Measurements from ENCODE around the gene PDGFD.

The PDGFD gene

DNA sequence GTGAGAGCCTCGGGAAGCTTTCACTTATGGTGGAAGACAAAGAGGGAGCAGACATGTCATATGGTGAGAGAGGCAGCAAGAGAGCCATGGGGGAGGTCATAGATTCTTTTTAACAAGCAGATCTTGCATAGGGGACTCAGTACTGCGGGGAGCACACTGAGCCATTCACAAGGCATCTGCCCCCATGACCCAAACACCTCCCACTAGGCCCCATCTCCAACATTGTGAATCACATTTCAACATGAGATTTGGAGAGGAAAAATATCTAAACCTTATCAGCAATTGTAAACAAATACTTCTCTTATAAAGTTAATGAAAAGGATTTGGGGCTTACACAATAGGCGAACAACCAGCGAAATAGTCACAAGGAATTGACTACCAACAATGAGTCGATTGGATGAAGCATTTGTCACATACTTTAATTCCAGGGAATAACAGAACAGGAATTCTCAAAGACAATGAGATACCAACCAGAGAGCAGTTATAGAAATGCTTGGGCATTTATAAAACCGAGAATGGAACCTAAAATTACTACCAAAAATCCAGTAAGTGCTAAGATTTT lies 120.2 kb downstream of the PDGFD start:
- TF ChIP-seq, protein P1, sequence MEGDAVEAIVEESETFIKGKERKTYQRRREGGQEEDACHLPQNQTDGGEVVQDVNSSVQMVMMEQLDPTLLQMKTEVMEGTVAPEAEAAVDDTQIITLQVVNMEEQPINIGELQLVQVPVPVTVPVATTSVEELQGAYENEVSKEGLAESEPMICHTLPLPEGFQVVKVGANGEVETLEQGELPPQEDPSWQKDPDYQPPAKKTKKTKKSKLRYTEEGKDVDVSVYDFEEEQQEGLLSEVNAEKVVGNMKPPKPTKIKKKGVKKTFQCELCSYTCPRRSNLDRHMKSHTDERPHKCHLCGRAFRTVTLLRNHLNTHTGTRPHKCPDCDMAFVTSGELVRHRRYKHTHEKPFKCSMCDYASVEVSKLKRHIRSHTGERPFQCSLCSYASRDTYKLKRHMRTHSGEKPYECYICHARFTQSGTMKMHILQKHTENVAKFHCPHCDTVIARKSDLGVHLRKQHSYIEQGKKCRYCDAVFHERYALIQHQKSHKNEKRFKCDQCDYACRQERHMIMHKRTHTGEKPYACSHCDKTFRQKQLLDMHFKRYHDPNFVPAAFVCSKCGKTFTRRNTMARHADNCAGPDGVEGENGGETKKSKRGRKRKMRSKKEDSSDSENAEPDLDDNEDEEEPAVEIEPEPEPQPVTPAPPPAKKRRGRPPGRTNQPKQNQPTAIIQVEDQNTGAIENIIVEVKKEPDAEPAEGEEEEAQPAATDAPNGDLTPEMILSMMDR (IDR thresholded peaks at IDR 0.05; ENCODE audit: low read depth, low read length), result no peak
- H3K4me3 ChIP-seq (replicated peaks in 1 of 2; ENCODE audit: low read depth in 2 of 2, low read length in 2 of 2), result no peak overlapping the region
- peak in 1 of 2 donors; percentile 64 for DNase-seq (ENCODE audit: low read depth in 2 of 2)

DNA sequence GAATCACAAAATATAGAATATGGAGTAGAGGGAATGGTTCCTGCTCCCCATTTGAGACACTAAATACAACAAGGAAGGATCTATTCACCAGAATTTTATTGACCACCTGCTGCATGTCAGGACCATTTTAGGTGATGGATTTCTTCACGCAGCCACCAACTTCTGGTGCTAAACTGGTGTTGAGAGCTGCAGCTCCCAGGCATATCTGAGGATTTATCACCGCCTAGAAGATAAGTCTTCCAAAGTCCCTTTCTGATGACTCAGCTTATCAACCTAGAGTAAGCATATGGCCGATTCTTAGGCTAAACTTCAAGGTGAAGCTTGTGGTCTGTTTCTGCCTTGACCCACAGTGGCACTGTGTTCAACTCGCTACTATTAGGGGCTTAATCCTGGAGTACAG lies 120.8 kb downstream of the PDGFD start:
- no peak for DNase-seq (ENCODE audit: low read depth in 2 of 2)
- TF ChIP-seq, protein P1 (IDR thresholded peaks at IDR 0.05; ENCODE audit: low read depth, low read length), result no peak
- no peak overlapping the region for H3K4me3 ChIP-seq (replicated peaks in 1 of 2; ENCODE audit: low read depth in 2 of 2, low read length in 2 of 2)

DNA sequence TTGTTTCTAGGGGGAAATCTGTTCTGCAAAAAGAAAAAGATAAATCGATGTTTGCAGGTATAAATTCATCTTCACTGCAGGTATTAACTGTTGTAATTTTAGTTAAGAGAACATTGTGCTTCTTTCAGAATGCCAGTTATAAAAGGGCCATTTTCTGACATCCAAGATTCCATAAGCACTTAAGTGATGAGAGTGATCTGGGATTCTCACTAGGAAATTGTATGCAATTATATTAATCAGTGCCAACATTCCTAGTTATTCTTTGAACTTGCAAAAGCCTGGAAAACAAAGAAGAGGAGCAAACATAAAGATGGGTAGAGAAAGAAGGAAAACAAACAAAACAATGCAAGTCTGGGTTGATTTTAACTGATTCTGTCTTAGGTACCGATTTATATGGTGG lies 122.2 kb downstream of the PDGFD start:
- TF ChIP-seq, protein P1 (IDR thresholded peaks at IDR 0.05; ENCODE audit: low read depth, low read length), result no peak
- no peak overlapping the region for H3K4me3 ChIP-seq (replicated peaks in 1 of 2; ENCODE audit: low read depth in 2 of 2, low read length in 2 of 2)
- DNase-seq (ENCODE audit: low read depth in 2 of 2), result no peak

DNA sequence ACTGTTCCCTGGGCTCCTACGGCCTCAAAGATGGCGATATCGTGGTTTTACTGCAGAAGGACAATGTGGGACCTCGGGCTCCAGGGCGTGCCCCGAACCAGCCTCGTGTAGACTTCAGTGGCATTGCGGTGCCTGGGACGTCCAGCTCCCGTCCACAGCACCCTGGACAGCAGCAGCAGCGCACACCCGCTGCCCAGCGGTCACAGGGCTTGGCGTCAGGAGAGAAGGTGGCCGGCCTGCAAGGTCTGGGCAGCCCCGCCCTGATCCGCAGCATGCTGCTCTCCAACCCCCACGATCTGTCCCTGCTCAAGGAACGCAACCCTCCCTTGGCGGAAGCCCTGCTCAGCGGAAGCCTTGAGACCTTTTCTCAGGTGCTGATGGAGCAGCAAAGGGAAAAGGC lies 127.0 kb downstream of the PDGFD start:
- no peak for DNase-seq (ENCODE audit: low read depth in 2 of 2)
- H3K4me3 ChIP-seq (replicated peaks in 1 of 2; ENCODE audit: low read depth in 2 of 2, low read length in 2 of 2), result no peak overlapping the region
- TF ChIP-seq, protein P1 (IDR thresholded peaks at IDR 0.05; ENCODE audit: low read depth, low read length), result no peak

DNA sequence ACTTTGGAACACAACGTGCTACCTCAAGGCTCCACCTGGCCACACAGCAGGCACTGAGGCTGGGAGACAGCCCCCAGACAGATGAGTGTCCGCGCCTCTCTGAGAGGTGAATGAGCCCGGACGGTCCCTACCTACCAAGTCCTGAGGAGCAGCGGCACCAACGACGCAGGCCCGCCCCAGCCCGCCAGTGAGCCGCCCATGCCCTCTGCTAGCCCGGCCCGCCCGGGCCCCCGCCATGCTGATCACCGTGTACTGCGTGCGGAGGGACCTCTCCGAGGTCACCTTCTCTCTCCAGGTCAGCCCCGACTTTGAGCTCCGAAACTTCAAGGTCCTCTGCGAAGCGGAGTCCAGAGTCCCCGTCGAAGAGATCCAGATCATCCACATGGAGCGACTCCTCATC lies 127.4 kb downstream of the PDGFD start, which contains the start of gene DDI1:
TSS of gene DDI1 (plus strand) at position 53 of the 400 bp plus-strand sequence. CDS start at position 236, 183 bp downstream.
- TF ChIP-seq, protein P1 (IDR thresholded peaks at IDR 0.05; ENCODE audit: low read depth, low read length), result no peak
- no peak for DNase-seq (ENCODE audit: low read depth in 2 of 2)
- H3K4me3 ChIP-seq (replicated peaks in 1 of 2; ENCODE audit: low read depth in 2 of 2, low read length in 2 of 2), result no peak within 1 kb of the TSS

DNA sequence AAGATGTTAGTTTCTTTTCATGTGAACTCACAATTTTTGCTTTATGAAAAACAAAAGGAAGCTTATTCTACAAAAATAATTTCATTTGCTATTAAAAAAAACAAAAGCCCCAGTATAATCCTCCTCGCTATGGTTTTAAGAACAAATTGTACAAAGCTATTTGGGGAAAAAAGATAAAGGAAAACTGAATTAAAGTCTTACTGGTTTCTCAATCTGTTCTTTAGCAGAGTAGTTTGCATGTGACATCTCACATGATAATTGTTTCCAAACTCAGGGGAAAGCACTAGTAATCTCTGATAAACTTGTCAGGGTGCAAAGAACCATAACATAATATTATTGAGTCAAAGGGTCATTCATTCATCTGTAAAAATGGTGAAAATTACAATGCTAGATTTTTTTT lies 130.4 kb downstream of the PDGFD start:
- TF ChIP-seq, protein P1 (IDR thresholded peaks at IDR 0.05; ENCODE audit: low read depth, low read length), result no peak
- no peak overlapping the region for H3K4me3 ChIP-seq (replicated peaks in 1 of 2; ENCODE audit: low read depth in 2 of 2, low read length in 2 of 2)
- peak in 1 of 2 donors; percentile 73 for DNase-seq (ENCODE audit: low read depth in 2 of 2)

DNA sequence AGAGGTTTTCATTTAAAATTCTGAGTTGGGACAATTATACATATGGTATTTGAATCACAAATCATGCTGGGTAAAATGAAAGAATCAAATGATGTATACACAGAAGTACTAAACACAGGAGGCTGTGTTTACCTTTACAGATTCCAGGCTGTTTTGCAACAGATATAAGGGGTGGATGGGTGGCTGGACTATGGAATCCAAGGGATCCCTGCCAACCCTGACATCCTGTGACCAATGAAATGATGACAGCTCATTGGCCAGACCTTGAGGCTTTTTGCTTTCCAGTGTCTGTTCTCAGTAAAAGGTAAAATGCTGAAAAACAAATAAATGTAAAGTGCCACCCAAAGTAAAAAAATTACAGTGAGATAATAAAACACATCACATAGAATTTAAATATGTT lies 130.8 kb downstream of the PDGFD start:
- peak; percentile 67 to 90 for DNase-seq (ENCODE audit: low read depth in 2 of 2)
- no peak overlapping the region for H3K4me3 ChIP-seq (replicated peaks in 1 of 2; ENCODE audit: low read depth in 2 of 2, low read length in 2 of 2)
- TF ChIP-seq, protein P1 (IDR thresholded peaks at IDR 0.05; ENCODE audit: low read depth, low read length), result no peak

Data from cardiac fibroblast (primary cell).